K562 (cell line): ENCODE data around the gene RBP3. TPM values are rescaled to one million over a fixed set of nuclear protein-coding genes. Genes with fewer than 3 reads are reported as not detected.
A peak's percentile ranks its signal among the peaks of the same experiment; 100 is the strongest.

Source experiments
- GATAD2A ChIP-seq: fragments of 450-650 bp; IDR thresholded peaks from 2 replicates; pipeline ENCODE4 v1.6.1; 2017
- MGA ChIP-seq: fragments of 450-650 bp; IDR thresholded peaks from 2 replicates; pipeline ENCODE4 v1.6.1; 2016; ENCODE audit warnings: mild to moderate bottlenecking, moderate library complexity
- NEUROD1 ChIP-seq: fragments of 150-350 bp; IDR thresholded peaks from 2 replicates; pipeline ENCODE4 v1.6.1; 2014; ENCODE audit warnings: borderline replicate concordance, low read length, low read depth; ENCODE audit not compliant: partially characterized antibody
- ZNF253 ChIP-seq: fragments of 250-450 bp; sonication (Bioruptor Pico); conservative IDR thresholded peaks from 2 replicates; pipeline ENCODE4 v1.6.1; 2021; ENCODE audit warnings: mild to moderate bottlenecking
- polyA plus RNA-seq, 8 experiments: library from polyadenylated mRNA; depleted of rRNA in 4 of 8; stranded (reverse) in 5 of 8; unstranded in 3 of 8; fragments of >200 nt; fragmentation: Nextera tagmentation in 2 of 8; fragmentation: Illumina TruSeq in 1 of 8; extraction: Ambion mirVana in 2 of 8; extraction: Trizol in 1 of 8; gene quantifications; 2 replicates each; pipeline versions ENCODE4 v1.2.1 to v1.2.3, GENCODE V29; 2011 to 2014; ENCODE audit warnings: inconsistent platforms in 1 of 8, missing spikeins in 1 of 8
- total RNA-seq, 7 experiments: library from RNA; depleted of rRNA in 6 of 7; stranded (reverse); fragments of >200 nt in 6 of 7; fragmentation: Illumina TruSeq in 2 of 7; extraction: Trizol in 2 of 7; gene quantifications; 2 replicates each; pipeline versions ENCODE4 v1.2.1 to v1.2.3, GENCODE V29; 2011 to 2021; ENCODE audit warnings: low replicate concordance in 1 of 7

RBP3 gene
- total and polyA plus RNA-seq, 9 of the 15 experiments (the other 6 are each of a cell fraction or from before 2014, with no cell fraction given), result not detected

GRCh38 chr10:47333532-47333931 lies 14.6 kb upstream of the RBP3 start (continued):
- TF ChIP-seq MGA (0 out of 2 replicates have a peak, but pooled peaks have one; percentile 19), ZNF253 (CRISPR knock-in tag) (no peak), NEUROD1 (no peak), GATAD2A (no peak)
